H1 (cell line): ENCODE results near the gene SND1. TPM values are rescaled to one million over a fixed set of nuclear protein-coding genes. Genes with fewer than 3 reads are reported as not detected.

Experiments used
- BCL11A ChIP-seq, 2 experiments: IDR thresholded peaks; one replicate each; pipeline ENCODE4 v1.6.1; 2011; ENCODE audit warnings: low read depth in 2 of 2, low read length in 2 of 2, mild to moderate bottlenecking in 2 of 2
- CHD1 ChIP-seq: IDR thresholded peaks from 2 replicates; pipeline ENCODE4 v1.6.1; 2012; ENCODE audit warnings: low read depth, low read length, improper control_type of control experiment
- JUND ChIP-seq: IDR thresholded peaks from 2 replicates; pipeline ENCODE4 v1.6.1; 2011; ENCODE audit warnings: mild to moderate bottlenecking, improper control_type of control experiment, low read length
- RXRA ChIP-seq: IDR thresholded peaks from 2 replicates; pipeline ENCODE4 v1.6.1; 2011; ENCODE audit warnings: low read depth, mild to moderate bottlenecking, low read length, moderate library complexity; ENCODE audit not compliant: insufficient read depth
- SIN3A ChIP-seq, 2 experiments: IDR thresholded peaks in 1 of 2; conservative IDR thresholded peaks in 1 of 2; 2 replicates each; pipeline ENCODE4 v1.6.1; 2011 to 2012; ENCODE audit warnings: low read length in 2 of 2, improper control_type of control experiment in 1 of 2, low read depth in 1 of 2, mild to moderate bottlenecking in 1 of 2
- polyA plus RNA-seq, 7 experiments: library from polyadenylated mRNA; depleted of rRNA in 3 of 7; stranded (reverse) in 5 of 7; unstranded in 2 of 7; fragments of >200 nt in 5 of 7; fragments of 200-250 nt in 2 of 7; gene quantifications; 1 replicate in 5 of 7; 2 replicates in 1 of 7; 4 replicates in 1 of 7; pipeline versions ENCODE4 v1.2.1 to v1.2.3, GENCODE V29; 2011 to 2013; ENCODE audit warnings: missing spikeins in 2 of 7, mixed read lengths in 2 of 7
- total RNA-seq: library from RNA; stranded (reverse); fragmentation: NEBNext Ultra II Directional; extraction: Animal tissue kit (Norgen Biotek cat#: 25700); gene quantifications from 2 replicates; pipeline ENCODE4 v1.2.1, GENCODE V29; 2021

Gene SND1
- total and polyA plus RNA-seq, 2 of the 8 experiments (the other 6 are each of a cell fraction or from before 2014, with no cell fraction given): 122 to 290 TPM

DNA sequence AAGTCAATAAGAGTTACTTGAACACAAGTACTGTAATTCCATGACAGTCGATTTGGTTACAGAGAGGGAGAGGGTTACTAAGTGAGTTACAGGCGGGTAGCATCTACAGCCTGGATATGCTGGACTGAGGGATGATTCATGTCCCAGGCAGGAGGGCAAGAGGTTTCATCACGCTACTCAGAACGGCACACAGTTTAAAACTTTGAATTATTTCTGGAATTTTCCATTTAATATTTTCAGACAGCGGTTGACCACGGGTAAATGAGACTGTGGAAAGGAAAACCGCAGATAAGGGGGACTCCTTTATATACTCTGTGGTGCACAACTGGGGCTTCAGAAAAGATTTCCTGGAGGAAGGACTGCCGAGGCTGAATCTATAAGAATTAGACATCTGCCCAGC, 404.9 kb downstream of the SND1 start (continued):
- TF ChIP-seq SIN3A (conservative IDR thresholded peaks at IDR 0.05 in 1 of 2, IDR thresholded peaks at IDR 0.05 in 1 of 2; ENCODE audit: low read depth in 1 of 2, low read length in 2 of 2): no peak
- TF ChIP-seq BCL11A (IDR thresholded peaks at IDR 0.05; ENCODE audit: low read depth in 2 of 2, low read length in 2 of 2): no peak
- TF ChIP-seq CHD1: no peak
- no peak for TF ChIP-seq RXRA
- TF ChIP-seq JUND: no peak
- TF ChIP-seq, all 59 proteins: peak for 0
